ENCODE data around the gene AIG1.

DNA sequence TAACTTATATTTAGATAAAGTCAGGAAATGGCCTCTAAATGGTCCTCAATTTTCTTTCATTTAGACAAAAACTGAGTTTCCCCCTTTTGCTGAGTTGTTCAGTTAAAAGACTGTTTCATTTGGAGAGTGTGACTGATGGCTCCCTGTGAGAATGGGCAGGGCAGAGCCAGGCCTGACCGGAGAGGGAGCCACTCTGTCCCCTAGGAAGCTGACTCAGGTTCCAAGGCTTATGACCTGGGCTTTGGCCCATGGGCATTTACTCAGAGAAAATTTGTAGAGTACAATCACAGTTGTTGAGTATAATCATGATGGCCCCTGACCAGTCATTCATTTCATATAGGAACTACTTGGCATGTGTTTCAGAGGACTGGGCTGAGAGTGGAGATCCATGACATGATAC is 37.0 kb upstream of the AIG1 start:
- TF ChIP-seq, protein P1, sequence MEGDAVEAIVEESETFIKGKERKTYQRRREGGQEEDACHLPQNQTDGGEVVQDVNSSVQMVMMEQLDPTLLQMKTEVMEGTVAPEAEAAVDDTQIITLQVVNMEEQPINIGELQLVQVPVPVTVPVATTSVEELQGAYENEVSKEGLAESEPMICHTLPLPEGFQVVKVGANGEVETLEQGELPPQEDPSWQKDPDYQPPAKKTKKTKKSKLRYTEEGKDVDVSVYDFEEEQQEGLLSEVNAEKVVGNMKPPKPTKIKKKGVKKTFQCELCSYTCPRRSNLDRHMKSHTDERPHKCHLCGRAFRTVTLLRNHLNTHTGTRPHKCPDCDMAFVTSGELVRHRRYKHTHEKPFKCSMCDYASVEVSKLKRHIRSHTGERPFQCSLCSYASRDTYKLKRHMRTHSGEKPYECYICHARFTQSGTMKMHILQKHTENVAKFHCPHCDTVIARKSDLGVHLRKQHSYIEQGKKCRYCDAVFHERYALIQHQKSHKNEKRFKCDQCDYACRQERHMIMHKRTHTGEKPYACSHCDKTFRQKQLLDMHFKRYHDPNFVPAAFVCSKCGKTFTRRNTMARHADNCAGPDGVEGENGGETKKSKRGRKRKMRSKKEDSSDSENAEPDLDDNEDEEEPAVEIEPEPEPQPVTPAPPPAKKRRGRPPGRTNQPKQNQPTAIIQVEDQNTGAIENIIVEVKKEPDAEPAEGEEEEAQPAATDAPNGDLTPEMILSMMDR (IDR thresholded peaks at IDR 0.05; ENCODE audit: low read length) = no peak
- TF ChIP-seq EZH2 (optimal IDR thresholded peaks at IDR 0.05; ENCODE audit: low read depth, low read length) = no peak

All from MM.1S (cell line).